Heart left ventricle (tissue), 13 donors: ENCODE data around the gene PCED1A.

Source experiments
- CTCF ChIP-seq, 12 donors: fragments of 200-600 bp; sonication (generic) in 4 of 12; IDR thresholded peaks; one replicate each; pipeline versions ENCODE4 v1.5.0 to v1.8.0; 2018 to 2022; ENCODE audit warnings: antibody characterized with exemption in 12 of 12, mild to moderate bottlenecking in 5 of 12
- POLR2A ChIP-seq, 2 donors: fragments of 450-650 bp; IDR thresholded peaks; one replicate each; pipeline ENCODE4 v1.6.1; 2017; ENCODE audit warnings: antibody characterized with exemption in 2 of 2, mild to moderate bottlenecking in 2 of 2, moderate library complexity in 2 of 2
- donor health status: ischemic (EF 13 %, LVEDD 7.1; RV severe dilation, severe dysfunction).
- donor health status: DM: no; HTN: yes; CAD: no.
- donor health status: DM: no; HTN: no; CAD: no.
- donor health status: ischemic (EF 25% LVEDD 6.9; RV normal size, moderate dysfunction).
- donor health status: ischemic (EF 25% LVEDD 5.7; RV mildly dilated, moderate dysfunction).
- donor health status: ischemic (EF 35%, LVEDD 5.7; RV mildly dilated, moderate dysfunction).
- donor health status: nonischemic (EF 11% LVEDD 7.7; RV severe dilation, severe dysfunction).
- donor health status: DM: yes; HTN: yes; CAD: no.
- donor health status: PGD.
- donor health status: ischemic (EF 29% LVEDD 5.4; RV normal size, mild dysfunction).
- donor health status: nonischemic (EF 23%, LVEDD 6.1; RV moderate dilation, normal function).

DNA sequence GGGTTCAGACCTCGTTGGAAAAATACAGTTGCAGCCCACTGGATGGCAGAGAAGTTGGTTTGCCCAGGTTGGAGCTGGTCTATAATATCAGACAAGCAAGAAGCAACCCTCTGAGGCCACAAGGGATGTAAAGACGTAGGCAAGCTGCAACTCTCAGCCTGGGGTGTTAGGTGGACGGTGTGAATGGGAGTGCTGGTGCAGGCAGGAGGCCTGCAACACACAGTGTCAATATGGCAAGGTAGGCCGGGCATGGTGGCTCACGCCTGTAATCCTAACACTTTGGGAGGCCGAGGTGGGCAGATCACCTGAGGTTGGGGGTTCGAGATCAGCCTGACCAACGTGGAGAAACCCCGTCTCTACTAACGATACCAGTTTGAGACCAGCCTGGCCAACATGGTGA lies 10.6 kb upstream of the PCED1A start:
- TF ChIP-seq CTCF (IDR thresholded peaks at IDR 0.05) (no peak), POLR2A (IDR thresholded peaks at IDR 0.05) (no peak)
